ENCODE measurements around the gene CEMIP2.
"Not testable (repeated sequence)": the region's sequence is repeated elsewhere in the genome, so short reads cannot be mapped to it uniquely, and the experiment has no call there.

CEMIP2 gene

GRCh38 chr9:71704796-71705195 lies 63.5 kb downstream of the CEMIP2 start:
- no peak for DNase-seq

DNA sequence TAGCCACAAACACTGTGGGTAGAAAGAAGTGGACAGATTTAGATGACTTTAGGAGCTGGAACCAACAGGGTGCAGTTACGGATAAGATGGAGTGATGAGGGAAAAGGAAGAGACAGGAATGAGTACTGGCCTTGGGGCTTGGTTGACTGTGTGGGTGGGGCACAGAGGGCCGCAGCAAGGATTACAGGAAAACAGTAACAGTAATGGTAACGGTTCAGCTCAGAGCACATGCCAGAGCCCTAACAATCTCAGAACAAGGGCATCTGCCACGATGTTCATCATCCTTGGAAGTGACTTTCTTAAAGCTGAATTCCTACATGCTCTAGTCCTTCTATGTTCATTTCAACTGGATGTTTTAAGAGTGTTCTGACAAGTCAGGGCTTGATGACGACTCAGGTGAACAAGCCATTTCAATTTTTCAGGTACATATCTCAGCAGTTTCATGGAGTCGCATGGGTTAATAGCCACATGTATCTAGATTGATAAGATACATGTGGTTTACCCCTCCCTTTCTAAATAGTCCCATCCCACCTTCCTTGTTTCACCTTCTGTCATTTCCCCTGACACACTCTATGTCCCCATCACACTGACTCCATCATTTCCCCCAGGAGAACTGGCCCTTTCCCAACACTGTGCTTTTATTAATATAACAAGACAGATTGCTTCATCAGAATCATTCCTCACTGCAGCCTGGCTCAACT lies 65.0 kb downstream of the CEMIP2 start:
- no peak for DNase-seq

GRCh38 chr9:71697882-71698281 lies 70.4 kb downstream of the CEMIP2 start:
- no peak for DNase-seq

DNA sequence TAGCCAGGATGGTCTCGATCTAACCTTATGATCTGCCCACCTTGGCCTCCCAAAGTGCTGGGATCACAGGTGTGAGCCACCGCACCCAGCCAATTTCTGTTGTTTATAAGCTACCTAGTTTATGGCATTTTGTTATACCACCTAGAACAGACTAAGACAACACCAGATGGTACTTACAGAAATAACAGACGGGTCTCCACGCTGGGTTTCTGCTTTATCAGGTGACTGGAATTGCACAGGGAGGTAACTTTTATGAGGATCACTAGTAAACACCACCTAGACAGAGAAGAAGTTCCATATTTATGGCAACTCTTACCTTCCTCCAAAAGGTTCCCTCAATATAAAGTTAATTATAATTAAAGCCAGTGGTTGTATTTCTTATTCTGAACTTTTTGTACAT lies 74.0 kb downstream of the CEMIP2 start:
- DNase-seq = no peak

DNA sequence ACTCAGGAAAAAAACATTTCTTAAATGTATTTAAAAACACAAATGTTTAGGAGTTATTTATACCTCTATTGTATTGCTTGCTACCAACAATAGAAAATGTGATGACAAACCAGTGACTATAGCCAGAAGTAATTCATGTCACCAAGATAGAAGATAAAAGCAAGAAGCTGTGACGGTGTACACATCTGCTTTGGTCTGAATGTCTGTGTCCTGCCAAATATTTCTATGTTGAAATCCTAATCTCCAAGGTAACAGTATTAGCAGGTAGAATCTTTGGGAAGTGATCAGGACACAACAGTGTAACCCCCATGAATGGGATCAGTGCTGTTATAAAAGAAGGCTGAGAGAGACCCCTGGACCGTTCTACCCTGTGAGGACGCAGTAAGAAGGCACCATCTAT lies 74.7 kb downstream of the CEMIP2 start:
- no peak for DNase-seq

DNA sequence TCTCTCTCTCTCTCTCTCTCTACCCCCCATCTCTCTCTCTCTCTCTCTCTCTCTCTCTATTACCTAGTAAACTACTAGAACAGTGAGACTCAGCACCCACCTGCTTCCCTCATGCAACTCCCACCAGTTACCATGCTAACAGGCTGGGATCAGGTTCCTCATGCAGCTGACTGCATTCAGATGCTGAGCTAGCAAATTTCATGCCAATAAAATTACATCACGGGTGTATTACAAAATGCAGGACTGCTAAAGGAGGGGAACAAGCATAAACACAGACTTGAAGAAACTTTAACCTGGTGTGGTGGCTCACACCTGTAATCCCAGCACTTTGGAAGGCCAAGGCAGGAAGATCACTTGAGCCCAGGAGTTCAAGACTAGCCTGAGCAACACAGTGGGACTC lies 76.0 kb downstream of the CEMIP2 start:
- DNase-seq = no peak

DNA sequence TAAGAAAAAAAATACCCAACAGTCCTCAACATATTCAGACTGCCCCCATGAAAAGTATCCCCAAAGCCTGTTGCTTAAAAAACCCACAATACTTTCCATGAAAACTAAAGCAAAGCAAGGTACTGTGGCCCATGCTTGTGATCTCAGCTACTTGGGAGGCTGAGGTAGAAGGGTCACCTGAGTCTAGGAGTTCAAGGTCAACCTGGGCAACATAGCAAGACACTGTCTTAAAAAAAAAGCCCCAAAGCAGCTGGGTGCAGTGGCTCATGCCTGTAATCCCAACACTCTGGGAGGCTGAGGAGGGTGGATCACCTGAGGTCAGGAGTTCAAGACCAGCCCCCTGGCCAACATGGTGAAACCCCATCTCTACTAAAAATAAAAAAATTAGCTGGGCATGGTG lies 76.7 kb downstream of the CEMIP2 start:
- DNase-seq = not testable (repeated sequence)

DNA sequence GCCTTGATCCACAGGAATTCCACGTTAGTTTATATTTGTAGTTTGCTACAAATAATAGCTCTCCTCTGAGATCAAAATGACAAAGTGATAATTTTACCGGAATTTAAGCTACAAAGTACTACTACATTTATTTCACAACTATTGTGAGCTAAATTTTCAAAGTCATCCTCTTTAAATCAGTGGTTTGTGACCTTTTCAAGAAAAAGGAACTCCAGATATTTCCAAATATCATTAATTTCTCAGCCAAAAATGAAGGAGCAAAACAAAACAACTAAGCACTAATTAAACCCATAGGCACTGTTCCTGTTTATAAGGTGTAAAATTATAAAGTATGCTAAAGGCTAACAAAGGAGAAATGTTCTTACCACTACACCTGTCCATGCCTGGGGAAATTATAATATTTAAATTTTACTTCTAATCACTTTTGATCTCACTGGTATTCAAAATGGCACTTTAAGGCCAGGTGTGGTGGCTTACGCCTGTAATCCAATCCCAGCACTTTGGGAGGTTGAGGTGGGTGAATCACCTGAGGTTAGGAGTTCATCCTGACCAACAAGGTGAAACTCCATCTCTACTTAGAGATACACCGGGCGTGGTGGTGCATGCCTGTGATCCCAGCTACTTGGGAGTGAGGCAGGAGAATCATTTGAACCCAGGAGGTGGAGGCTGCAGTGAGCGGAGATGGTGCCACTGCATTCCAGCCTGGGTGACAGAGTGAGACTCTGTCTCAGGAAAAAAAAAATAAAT lies 77.5 kb downstream of the CEMIP2 start:
- DNase-seq = no peak

DNA sequence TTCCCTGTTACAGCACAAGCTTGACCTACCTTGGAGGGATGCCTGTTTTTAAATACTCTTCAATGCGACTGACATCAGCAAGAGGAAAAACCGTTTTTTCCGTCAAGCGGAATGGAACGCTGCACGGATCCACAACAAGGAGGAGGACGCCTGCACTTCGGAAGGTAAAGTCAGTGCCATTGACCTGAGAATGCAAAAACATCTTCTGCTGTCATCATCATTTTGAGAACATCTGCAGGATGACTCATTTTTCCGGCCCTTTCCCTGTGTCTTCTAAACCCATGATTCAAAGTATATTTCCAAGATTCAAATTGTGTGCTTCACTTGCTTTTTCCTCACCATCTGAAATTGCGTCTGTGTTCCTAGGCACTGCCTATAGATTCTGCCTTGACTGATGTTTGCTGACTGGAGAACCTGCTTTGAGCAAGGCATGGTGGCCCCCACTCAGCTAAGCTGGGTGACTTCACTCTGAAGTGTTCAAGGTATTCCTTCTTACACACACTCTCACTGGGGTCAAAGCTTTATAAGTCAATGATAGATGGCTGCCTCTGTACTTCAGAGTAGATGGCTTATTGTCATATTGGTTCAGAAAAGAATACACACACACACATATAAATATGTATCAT lies 78.1 kb downstream of the CEMIP2 start:
- DNase-seq = no peak

GRCh38 chr9:71687676-71688075 lies 80.6 kb downstream of the CEMIP2 start:
- no peak for DNase-seq

- no peak for DNase-seq
Observed at GRCh38 chr9:71685988-71686387, 82.3 kb downstream of the CEMIP2 start.

- DNase-seq = no peak
Observed at GRCh38 chr9:71685394-71685793, 82.9 kb downstream of the CEMIP2 start.

- DNase-seq = no peak
Observed at GRCh38 chr9:71684566-71684965, 83.7 kb downstream of the CEMIP2 start.

GRCh38 chr9:71683598-71684235 lies 84.6 kb downstream of the CEMIP2 start:
- DNase-seq = no peak

- DNase-seq = no peak
Observed at GRCh38 chr9:71681708-71682272, 86.5 kb downstream of the CEMIP2 start.

GRCh38 chr9:71681104-71681707 lies 87.1 kb downstream of the CEMIP2 start:
- DNase-seq = no peak

GRCh38 chr9:71680189-71680980 lies 87.9 kb downstream of the CEMIP2 start:
- no peak for DNase-seq

- DNase-seq = no peak
Observed at GRCh38 chr9:71678999-71679398, 89.3 kb downstream of the CEMIP2 start.

- DNase-seq = no peak
Observed at GRCh38 chr9:71677209-71677608, 91.1 kb downstream of the CEMIP2 start.

DNA sequence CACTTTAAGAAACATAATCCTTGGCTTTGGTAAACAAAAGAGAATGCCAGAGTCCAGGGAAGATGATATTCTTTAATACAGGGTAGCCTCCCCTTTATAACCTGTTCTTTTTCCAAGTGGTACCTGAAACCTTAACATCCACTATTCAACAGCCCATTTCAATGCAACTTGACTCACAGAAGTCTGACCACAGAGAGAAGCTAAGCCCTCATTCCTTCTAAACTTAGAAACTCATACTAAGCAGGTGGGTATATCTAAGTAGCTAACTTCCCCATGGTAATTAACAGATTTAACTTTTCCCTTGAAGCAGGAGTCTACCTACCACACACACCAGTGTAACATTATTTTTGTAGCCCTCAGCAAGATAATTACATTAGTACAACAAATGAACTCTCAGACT lies 91.9 kb downstream of the CEMIP2 start:
- DNase-seq = no peak

DNA sequence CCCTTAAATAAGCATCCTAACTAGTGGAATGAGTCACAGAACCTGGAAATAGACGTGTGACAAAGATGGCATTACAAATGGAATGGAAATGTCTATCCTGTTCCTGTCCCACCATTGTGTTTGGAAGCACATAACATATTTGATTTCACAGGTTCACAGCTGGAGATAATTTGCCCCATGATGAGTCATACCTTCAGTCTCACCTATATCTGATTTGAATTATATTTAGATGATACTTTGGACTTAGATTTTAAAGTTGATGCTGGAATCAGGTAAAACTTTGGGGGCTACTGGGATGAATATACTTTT lies 92.5 kb downstream of the CEMIP2 start:
- no peak for DNase-seq
